GM19328 (cell line): ENCODE results near the gene CHIC1.
"Not testable (repeated sequence)": the region's sequence is repeated elsewhere in the genome, so short reads cannot be mapped to it uniquely, and the experiment has no call there.

Experiments used
- ATAC-seq: cut with Tn5 transposase; IDR thresholded peaks from one replicate; pipeline ENCODE4 v1.9.1; 2021; ENCODE audit warnings: mild to moderate bottlenecking, moderate library complexity; ENCODE audit not compliant: unreplicated experiment

The CHIC1 gene

DNA sequence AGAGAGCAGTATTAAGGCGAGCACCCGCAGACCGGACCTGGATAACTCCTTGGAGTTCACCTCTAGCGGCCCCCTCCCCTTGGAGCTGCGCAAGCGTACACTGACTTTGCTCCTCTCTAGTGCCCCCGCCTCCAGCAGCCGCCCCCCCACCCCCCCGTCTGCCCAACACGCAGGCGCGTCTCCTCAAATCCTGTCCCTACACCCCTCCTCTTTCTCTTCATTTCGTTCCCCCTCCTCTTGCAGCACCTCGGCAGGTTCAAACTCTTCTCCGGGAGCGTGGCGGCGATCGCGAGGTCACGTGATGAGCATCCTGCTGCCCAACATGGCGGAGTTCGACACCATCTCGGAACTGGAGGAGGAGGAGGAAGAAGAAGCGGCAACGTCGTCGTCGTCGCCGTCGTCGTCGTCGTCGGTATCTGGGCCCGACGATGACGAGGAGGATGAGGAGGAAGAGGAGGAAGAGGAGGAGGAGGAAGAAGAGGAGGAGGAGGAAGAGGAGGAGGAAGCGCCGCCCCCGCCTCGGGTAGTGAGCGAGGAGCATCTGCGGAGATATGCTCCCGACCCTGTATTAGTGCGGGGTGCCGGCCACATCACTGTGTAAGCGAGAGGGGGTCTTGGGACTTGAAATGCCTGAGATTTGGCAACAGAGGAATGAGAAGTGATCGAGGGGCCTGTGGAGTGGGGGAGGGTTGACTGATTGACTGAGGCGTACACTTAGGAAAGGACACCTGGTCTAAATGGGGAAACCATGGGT lies at the start of gene CHIC1:
CHIC1 (plus strand) TSS at position 214 of the 754 bp plus-strand sequence; CDS start at position 302, 88 bp downstream.
- ATAC-seq, result peak; percentile 54

DNA sequence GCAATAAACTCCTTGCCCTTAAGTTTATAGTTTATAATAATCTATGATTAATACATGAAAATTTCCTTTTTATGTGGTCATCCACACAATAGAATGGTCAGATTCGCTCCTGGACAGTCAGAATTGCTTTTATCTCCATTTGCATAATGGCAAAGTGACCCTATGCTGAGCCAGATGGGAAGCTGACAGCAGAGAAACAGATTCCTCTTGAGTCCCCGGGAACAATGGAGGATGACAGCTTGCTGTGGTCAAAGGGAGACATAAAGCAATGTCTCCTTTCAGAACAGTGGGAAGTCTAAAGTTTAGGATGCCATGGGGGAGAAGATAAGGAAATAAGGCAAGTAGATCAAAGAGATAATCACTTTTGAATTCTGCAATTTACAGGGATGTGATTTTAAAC lies 40.2 kb upstream of the CHIC1 start:
- not testable (repeated sequence) for ATAC-seq

DNA sequence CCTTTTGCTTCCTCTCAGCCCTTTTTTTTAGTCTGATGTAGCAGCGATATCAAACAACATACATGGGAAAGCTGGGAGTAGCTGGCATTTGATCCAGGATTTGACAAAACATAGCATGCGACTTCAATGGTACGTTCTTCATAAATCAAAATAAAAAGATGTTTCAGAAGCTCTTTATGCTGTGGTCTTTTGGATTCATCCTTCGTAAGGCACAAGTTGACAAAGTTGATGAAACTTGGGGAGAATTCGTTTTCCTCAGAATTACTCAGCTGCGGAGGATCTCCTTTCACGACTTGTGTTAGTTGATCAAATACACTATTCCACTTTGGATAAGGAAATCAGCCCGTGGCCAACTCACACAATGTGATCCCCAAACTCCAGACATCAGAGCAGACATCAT lies 38.1 kb upstream of the CHIC1 start:
- no peak for ATAC-seq

- ATAC-seq, result no peak
These were observed 36.9 kb upstream of the CHIC1 start for GRCh38 chrX:73525928-73526690.

GRCh38 chrX:73531655-73532054 lies 31.3 kb upstream of the CHIC1 start:
- ATAC-seq, result not testable (repeated sequence)

DNA sequence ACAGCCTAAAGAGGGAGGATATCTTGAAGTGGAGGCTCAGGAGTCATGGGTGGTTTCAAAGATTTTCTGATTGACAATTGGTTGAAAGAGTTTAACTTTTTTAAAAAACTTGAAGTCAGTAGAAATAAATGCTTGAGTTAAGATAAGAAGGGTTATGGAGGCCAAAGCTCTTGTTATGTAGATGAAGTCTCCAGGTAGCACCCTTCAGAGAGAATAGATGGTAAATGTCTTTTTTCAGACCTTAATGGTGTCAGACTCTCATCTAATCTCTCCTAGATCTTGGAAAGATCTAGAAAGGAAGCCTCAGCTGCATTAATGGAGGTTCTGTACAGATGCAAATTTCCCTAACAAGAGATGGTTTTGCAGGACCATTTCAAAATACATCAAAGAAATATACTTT lies 6.8 kb upstream of the CHIC1 start:
- no peak for ATAC-seq

GRCh38 chrX:73561801-73562200 lies 1.2 kb upstream of the CHIC1 start:
- ATAC-seq, result no peak

GRCh38 chrX:73562458-73562857 lies 539 bp upstream of the CHIC1 start:
- ATAC-seq, result no peak

DNA sequence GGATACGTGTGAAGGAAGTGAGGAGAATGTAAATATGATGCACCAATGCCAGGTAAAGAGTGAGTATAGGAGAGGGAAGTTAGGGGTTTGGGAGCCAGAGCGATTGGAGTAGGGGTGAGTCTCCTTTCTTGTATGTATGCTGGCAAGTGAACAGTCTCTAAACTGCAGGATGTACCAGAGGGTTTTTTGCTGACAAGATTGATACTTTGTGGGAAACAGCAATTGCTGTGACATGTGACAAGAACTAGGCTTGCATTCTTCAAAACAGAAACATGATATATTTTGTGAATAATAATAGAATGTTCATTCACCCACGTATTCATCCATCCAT lies 706 bp downstream of the CHIC1 start:
- peak; percentile 26 for ATAC-seq

DNA sequence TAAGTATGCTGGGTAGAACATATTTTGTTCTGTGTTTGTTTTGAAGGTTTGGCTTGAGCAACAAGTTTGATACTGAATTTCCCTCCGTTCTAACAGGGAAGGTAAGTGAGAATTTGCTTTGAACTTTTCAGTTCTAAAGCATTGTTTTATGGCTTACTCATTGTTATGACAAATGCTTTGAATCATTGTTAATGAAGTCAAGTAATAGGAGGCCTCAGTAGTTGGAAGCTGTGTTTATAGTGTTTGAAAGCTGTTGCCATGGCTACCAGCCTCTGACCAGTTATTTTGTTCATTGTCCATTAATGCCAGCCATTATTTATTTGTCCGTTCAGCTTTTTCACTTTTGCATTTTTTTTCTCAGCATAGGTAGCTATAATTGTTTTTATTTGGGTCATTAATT lies 14.4 kb downstream of the CHIC1 start:
- ATAC-seq, result no peak

- no peak for ATAC-seq
These were observed 18.1 kb downstream of the CHIC1 start for GRCh38 chrX:73581002-73581628.

DNA sequence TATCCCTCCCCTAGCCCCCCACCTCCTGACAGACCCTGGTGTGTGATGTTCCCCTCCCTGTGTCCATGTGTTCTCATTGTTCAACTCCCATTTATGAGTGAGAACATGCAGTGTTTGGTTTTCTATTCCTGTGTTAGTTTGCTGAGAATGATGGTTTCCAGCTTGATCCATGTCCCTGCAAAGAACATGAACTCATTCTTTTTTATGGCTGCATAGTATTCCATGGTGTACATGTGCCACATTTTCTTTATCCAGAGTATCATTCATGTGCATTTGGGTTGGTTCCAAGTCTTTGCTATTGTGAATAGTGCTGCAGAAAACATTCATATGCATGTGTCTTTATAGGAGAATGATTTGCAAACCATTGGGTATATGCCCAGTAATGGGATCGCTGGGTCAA lies 34.8 kb downstream of the CHIC1 start:
- ATAC-seq, result not testable (repeated sequence)

DNA sequence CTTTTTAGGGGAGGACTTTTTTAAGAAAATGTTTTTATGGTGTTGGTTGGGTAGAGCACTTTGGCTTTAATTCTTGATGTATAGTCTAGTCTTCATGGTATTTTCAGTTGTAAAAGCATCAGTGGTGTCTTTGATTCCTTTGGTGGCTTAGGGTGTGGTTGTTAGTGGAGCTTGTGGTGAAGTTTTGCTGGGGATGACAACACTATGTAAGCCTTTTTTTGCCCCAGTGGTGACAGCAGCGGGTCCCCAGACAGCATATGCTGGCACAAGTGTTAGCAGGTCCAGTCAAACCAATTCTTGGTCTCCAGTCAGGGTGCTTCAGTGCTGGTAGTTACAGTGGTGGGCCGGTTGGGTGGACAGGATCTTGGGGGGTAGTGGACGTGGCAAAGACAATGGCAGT lies 52.0 kb downstream of the CHIC1 start:
- ATAC-seq, result no peak

GRCh38 chrX:73641669-73642068 lies 78.7 kb downstream of the CHIC1 start:
- not testable (repeated sequence) for ATAC-seq

DNA sequence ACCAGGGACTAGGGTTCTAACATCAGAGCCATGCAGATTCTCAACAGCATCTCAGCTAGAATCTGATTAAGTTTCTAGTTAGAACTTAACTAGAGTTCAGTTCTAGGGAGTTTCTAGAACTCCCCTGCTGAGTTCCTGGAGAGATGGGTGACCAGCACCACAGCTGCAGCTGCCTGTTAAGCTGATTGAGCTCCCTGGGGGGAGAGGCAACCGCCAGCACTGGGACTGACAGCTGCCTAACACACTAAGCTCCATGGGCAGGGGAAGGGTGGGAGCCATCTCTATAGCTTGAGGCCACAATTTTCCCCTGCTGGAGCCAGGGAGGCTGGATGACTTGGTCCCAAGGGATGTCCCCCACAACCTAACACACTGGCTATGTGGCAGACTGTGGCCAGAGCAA lies 84.2 kb downstream of the CHIC1 start:
- ATAC-seq, result no peak

DNA sequence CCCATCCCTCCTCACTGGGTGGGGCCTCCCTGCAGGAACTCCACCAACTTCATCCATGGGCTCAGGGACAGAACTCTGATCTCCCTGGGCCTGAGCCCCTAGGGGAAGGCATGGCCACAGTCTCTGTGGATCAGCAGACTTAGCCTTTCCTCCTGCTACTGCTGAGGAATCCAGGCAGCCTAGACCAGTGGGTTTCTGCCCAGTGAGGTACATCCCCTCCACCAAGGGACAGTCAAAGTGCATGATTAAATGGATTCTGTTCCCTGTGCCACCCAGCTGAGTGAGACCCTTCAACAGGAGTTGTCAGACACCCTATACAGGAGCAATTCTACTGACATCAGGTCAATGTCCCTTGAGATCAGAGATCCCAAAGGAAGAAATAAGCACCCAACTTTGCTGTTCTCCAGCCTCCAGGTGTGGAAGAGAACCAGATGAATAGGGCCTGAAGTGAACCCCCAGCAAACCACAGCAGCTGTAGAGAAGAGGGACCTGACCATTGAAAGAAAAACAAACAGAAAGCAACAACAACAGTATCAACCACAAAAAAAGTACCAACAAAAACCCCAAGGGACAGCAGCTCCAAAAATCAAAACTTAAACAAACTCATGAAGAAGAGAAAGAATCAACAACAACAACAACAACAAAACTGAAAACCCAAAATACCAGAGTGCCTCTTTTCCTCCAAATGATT lies 84.8 kb downstream of the CHIC1 start:
- ATAC-seq, result no peak

DNA sequence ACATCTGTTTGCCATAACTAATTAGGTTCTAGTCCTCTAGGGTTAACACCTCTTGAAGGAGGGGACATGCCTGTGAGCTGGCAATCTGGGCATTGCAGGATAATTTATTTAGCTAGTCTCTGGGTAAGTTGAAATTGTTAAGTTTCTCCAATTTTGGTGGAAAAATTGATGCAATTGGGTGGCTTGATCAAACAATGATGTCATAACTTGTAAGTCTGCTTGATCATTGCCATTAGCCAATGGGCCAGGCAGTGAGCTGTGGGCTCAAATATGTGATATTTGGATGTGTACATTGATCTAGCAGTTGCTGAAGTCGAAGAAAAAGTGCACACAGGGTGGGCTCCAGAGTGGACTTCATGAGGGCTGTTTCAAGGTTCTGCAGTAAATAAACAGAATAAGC lies 98.3 kb downstream of the CHIC1 start:
- ATAC-seq, result not testable (repeated sequence)

- no peak for ATAC-seq
These were observed 105.8 kb downstream of the CHIC1 start for GRCh38 chrX:73668779-73669178.

DNA sequence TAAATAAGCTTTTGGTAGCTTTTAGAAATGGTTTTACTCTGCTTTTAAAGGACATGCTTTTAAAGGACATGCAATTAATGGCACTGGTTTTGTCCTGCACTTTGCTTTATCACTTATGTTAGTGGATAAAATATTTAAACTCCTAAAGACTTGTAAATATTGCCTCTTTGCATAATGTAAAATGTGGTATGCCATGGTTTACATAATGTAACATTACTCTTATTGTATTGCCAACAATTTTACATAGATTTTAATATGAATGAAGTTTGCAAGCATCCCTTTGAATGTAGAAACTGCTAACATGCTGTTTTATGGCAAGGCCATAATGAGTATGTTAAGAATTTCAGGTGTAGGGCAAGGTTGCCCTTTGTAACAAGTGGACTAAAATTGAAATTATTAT lies 118.4 kb downstream of the CHIC1 start:
- no peak for ATAC-seq

- ATAC-seq, result no peak
These were observed 120.4 kb downstream of the CHIC1 start for GRCh38 chrX:73683236-73683859.

- not testable (repeated sequence) for ATAC-seq
These were observed 144.0 kb downstream of the CHIC1 start for GRCh38 chrX:73707014-73707413.
